ENCODE data around the gene OLFML2B.

Gene OLFML2B

DNA sequence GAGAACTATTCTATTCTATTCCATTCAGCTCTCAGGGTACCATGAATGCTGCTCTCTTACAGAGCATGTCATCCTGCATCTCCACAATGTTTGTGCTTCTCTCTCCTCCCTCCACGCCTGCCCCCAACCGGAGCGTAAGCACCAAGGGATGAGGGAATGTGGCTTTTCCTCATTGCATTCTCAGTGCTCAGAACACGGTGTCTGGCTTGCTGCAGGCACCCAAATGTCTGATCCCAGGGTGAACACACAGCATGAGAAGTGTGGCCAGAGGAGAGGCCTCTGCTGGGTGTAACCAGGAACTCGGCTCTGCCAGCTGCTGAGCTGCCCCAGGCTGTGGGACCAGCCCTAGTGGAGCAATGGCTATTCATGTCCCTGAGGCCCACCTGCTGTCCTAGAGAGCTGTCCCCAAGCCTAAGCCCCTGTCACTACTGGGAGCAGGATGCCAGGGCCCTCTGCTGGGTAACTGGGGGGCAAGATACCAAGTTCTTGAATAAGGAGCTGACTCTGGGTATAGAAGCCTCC is 38.3 kb downstream of the OLFML2B start:
- TF ChIP-seq, protein P1, sequence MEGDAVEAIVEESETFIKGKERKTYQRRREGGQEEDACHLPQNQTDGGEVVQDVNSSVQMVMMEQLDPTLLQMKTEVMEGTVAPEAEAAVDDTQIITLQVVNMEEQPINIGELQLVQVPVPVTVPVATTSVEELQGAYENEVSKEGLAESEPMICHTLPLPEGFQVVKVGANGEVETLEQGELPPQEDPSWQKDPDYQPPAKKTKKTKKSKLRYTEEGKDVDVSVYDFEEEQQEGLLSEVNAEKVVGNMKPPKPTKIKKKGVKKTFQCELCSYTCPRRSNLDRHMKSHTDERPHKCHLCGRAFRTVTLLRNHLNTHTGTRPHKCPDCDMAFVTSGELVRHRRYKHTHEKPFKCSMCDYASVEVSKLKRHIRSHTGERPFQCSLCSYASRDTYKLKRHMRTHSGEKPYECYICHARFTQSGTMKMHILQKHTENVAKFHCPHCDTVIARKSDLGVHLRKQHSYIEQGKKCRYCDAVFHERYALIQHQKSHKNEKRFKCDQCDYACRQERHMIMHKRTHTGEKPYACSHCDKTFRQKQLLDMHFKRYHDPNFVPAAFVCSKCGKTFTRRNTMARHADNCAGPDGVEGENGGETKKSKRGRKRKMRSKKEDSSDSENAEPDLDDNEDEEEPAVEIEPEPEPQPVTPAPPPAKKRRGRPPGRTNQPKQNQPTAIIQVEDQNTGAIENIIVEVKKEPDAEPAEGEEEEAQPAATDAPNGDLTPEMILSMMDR (IDR thresholded peaks at IDR 0.05; ENCODE audit: insufficient read depth, low read length, missing control alignments): no peak
- ChIA-PET POLR2A (interaction anchor here (1.5 kb wide), 1 partner anchor 10 kb away, joined by 4 read pairs; no protein-coding TSS in a partner anchor), CTCF (no interaction called here)
- H3K4me3 ChIP-seq (ENCODE audit: low read depth, low read length): no peak overlapping the region
- DNase-seq (ENCODE audit: low read depth, low spot score): no peak

DNA sequence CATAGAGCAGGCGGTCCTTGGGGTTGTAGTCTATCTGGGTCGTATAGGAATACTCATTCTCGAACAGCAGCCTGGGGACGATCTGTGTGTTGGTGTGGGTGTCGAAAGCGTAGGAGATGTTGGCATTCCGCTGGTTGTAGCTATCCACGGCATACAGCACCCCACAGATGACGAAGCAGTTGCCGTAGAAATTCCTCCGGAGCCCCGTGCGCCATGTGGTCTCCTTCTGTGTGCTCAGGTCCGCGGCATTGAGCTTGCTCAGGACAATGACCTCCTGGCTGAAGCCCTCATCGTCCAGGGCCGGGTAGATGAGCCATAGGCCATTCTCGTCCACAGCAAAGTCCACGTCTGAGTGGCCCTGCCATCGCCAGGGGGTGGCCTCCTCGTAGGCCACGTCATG is 39.9 kb downstream of the OLFML2B start:
- ChIA-PET POLR2A (no interaction called here), CTCF (interaction anchor here (1.5 kb wide), 1 partner anchor 54 kb away, joined by 5 read pairs; no protein-coding TSS in a partner anchor)
- TF ChIP-seq, protein P1 (IDR thresholded peaks at IDR 0.05; ENCODE audit: insufficient read depth, low read length, missing control alignments): no peak
- no peak overlapping the region for H3K4me3 ChIP-seq (ENCODE audit: low read depth, low read length)
- no peak for DNase-seq (ENCODE audit: low read depth, low spot score)

DNA sequence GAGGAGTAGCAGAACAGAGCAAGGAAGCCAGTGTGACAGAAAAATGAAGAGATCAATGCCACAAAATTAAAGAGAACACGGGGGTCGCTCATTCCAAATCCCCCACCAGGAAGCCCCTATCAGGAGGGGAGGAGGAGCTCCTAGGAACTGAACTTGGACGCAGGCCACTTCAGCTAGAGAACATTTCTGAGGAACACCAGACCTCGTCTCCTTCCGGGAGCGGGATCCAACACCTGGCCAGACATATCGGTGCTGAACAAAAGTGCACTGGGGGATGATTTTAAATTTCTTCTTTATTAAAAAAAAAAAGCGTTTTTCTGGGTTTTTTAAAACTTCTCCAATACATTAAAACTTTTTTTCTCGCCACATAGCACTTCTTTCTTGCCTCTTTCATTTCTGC is 40.8 kb downstream of the OLFML2B start:
- CTCF ChIA-PET: interaction anchor here (0.6 to 1.5 kb wide), 2 partner anchors 16 to 54 kb away, joined by 3 to 5 read pairs; no protein-coding TSS in a partner anchor
- H3K4me3 ChIP-seq (ENCODE audit: low read depth, low read length): no peak overlapping the region
- no peak for DNase-seq (ENCODE audit: low read depth, low spot score)
- TF ChIP-seq, protein P1 (IDR thresholded peaks at IDR 0.05; ENCODE audit: insufficient read depth, low read length, missing control alignments): no peak
- POLR2A ChIA-PET: no interaction called here

DNA sequence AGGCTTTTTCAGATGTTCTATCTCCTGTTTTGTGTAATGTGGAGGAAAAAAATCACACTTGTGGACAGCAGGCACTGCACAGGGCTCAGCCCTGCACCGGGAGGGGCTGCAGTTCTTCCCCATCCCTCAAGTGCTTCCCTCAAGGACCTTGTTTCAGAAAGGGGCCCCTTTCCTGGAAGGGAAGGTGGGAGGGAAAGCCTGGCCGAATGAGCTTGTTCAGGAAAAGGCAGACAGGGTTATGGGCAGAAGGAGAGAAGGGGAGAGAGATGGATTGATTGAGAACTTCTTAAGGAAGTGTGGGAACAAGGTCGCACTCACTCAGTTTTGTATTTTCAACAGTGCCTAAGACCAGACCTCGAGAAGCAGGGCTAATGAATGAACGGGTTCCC is 41.2 kb downstream of the OLFML2B start:
- ChIA-PET POLR2A (no interaction called here), CTCF (interaction anchor here (0.6 to 1.5 kb wide), 3 partner anchors 15 to 189 kb away, joined by 3 to 5 read pairs (median 3); no protein-coding TSS in a partner anchor)
- DNase-seq (ENCODE audit: low read depth, low spot score): no peak
- TF ChIP-seq, protein P1 (IDR thresholded peaks at IDR 0.05; ENCODE audit: insufficient read depth, low read length, missing control alignments): no peak
- no peak overlapping the region for H3K4me3 ChIP-seq (ENCODE audit: low read depth, low read length)

DNA sequence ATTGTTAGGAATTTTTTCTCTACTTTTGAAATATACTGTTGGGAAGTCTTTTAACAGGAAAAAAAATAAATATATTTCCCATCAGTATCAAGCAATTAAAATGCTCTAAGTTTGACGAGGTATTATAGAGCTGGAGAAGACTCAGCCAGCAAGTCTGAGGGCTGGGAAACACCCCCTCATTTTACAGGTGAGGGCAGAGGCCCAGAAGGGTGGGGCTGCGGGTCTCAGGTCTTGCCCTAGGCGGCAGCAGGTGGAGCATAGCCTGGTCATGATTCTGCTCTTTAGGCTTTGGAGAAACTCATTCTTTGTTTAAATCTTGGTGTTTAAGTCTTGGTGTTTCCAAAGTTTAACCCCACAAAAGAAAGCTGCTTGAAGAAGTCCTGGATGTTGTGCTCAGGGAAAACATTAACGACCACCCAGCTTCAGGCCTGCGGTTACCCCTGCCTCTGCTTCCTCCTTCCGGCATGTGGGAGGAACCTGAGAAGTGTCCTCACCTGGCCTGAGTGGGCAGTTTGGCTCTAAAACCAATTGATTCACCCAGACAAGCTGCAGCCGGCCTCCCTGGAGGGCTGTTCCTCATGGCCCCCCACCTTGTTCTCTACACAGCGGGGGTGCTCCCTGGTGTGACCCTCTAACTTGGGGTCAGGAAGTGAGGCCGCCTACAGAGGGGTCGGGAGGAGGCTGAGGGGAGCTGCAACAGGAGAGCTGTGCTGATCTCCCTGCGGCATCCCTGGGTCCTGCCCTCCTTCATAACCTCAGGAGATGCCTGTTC is 41.7 kb downstream of the OLFML2B start:
- CTCF ChIA-PET: interaction anchor here (0.8 to 1.5 kb wide), 2 partner anchors 55 to 189 kb away, joined by 3 to 5 read pairs; no protein-coding TSS in a partner anchor
- POLR2A ChIA-PET: no interaction called here
- DNase-seq (ENCODE audit: low read depth, low spot score): no peak
- H3K4me3 ChIP-seq (ENCODE audit: low read depth, low read length): no peak overlapping the region
- TF ChIP-seq, protein P1 (IDR thresholded peaks at IDR 0.05; ENCODE audit: insufficient read depth, low read length, missing control alignments): no peak

DNA sequence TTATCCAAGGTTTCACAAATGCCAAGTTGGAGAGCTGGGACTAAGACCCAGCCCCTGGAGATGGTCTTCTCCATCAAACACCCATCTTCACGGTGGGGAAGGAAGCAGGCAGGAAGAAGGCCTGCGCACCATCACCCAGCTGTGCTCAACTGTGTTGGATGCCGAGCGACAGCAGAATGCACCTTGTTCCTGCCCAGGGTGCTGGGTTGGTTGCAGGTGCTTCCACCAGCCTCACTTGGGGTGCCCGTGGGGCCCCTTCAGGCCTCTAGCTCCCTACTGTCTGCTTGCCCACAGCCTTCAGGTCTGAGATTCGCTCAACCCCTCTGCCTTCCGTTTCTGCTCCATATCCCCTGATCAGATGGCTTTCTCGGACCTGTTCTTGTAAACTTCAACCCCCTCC is 42.5 kb downstream of the OLFML2B start:
- TF ChIP-seq, protein P1 (IDR thresholded peaks at IDR 0.05; ENCODE audit: insufficient read depth, low read length, missing control alignments): no peak
- H3K4me3 ChIP-seq (ENCODE audit: low read depth, low read length): no peak overlapping the region
- ChIA-PET POLR2A (no interaction called here), CTCF (no interaction called here)
- DNase-seq (ENCODE audit: low read depth, low spot score): no peak

Data from AG04449 (cell line).